H1 (cell line): Measurements from ENCODE around the gene C12orf75. TPM values are rescaled to one million over a fixed set of nuclear protein-coding genes. Genes with fewer than 3 reads are reported as not detected.

Experiments used
- BACH1 ChIP-seq: IDR thresholded peaks from 2 replicates; pipeline ENCODE4 v1.6.1; 2012; ENCODE audit warnings: low read length, improper control_type of control experiment
- CTCF ChIP-seq, 3 experiments: IDR thresholded peaks; 1 replicate in 2 of 3; 2 replicates in 1 of 3; pipeline versions ENCODE4 v1.5.1 to v1.6.1; 2011; ENCODE audit warnings: low read length in 3 of 3, mild to moderate bottlenecking in 3 of 3, inconsistent platforms in 2 of 3, low read depth in 1 of 3, moderate library complexity in 1 of 3; ENCODE audit not compliant: insufficient read depth in 1 of 3; ENCODE audit errors: control extremely low read depth in 1 of 3
- FOSL1 ChIP-seq: IDR thresholded peaks from 2 replicates; pipeline ENCODE4 v1.6.1; 2011; ENCODE audit warnings: mild to moderate bottlenecking, low read depth, low read length, moderate library complexity; ENCODE audit not compliant: insufficient read depth
- ZNF274 ChIP-seq: IDR thresholded peaks from 2 replicates; pipeline ENCODE4 v1.7.0; 2012; ENCODE audit warnings: low read length, borderline replicate concordance; ENCODE audit errors: extremely low read depth
- polyA plus RNA-seq, 7 experiments: library from polyadenylated mRNA; depleted of rRNA in 3 of 7; stranded (reverse) in 5 of 7; unstranded in 2 of 7; fragments of >200 nt in 5 of 7; fragments of 200-250 nt in 2 of 7; gene quantifications; 1 replicate in 5 of 7; 2 replicates in 1 of 7; 4 replicates in 1 of 7; pipeline versions ENCODE4 v1.2.1 to v1.2.3, GENCODE V29; 2011 to 2013; ENCODE audit warnings: missing spikeins in 2 of 7, mixed read lengths in 2 of 7
- total RNA-seq: library from RNA; stranded (reverse); fragmentation: NEBNext Ultra II Directional; extraction: Animal tissue kit (Norgen Biotek cat#: 25700); gene quantifications from 2 replicates; pipeline ENCODE4 v1.2.1, GENCODE V29; 2021

The C12orf75 gene
- total and polyA plus RNA-seq, 2 of the 8 experiments (the other 6 are each of a cell fraction or from before 2014, with no cell fraction given): 26.4 to 41.2 TPM

- TF ChIP-seq CTCF (IDR thresholded peaks at IDR 0.05; ENCODE audit: control extremely low read depth in 1 of 3, insufficient read depth in 1 of 3, low read depth in 1 of 3, low read length in 3 of 3) (no peak), FOSL1 (no peak), BACH1 (no peak), ZNF274 (no peak)
Observed at GRCh38 chr12:105365231-105365630, 34.7 kb downstream of the C12orf75 start (continued).
